Non-pigmented ciliary epithelial cell (primary cell): ENCODE measurements around the gene GLI3.

Source experiments
- DNase-seq: peaks from one replicate; pipeline ENCODE4 v3.0.0-alpha.2; 2010; ENCODE audit warnings: low read depth

The GLI3 gene

DNA sequence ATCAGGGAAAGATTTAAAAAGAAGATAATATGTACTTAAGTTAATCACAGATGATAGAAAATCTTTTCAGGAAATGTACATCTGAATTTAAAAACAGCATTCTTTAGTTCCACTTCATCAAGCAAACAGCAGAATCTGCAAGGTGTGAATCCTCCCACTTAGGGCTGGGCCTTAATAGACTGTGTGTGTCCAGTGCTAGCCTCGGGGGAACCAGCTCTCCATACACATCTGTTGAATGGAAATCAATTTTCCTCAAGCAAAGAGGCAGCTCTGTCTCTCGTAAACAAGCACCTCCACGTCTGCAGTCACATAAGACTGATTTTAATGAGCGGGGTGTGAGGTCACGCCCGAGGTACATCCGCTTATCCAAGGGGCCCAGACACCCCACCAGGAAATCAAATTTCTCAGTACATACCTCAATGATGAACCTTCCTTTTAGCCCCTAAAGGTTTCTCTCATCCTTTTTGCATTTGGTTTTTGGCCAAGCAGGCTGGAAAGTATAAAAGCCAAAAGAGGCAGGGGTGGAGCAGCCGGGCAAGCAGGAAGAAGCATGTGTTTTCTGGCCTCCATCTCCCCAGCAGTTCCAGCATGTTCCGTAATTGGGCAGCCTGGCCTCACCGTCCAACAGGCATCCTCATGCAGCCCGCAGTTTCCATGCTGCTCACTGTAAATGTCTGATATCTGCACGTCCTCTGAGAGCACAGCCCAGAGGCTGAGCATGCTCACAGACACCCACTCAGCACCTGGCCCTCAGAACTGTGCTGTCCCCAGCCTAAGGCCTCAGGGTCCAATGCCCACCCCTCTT, 131.3 kb downstream of the GLI3 start:
- DNase-seq = no peak

DNA sequence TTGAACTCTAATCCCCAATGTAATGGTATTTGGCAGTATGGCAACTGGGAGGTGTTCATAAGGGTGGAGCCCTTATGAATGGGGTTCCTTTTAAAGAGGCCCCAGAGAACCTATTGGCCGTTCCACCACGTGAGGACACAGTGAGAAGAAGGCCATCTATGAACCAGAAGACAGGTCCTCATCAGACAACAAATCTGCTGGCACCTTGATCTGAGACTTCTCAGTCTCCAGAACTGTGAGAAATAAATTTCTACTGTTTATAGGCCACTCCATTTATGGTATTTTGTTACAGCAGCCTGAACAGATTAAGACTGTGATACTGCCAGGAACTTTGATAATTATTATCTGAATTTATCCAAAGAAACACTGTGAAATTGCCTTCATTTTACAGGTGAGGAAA, 132.3 kb downstream of the GLI3 start:
- no peak for DNase-seq

DNA sequence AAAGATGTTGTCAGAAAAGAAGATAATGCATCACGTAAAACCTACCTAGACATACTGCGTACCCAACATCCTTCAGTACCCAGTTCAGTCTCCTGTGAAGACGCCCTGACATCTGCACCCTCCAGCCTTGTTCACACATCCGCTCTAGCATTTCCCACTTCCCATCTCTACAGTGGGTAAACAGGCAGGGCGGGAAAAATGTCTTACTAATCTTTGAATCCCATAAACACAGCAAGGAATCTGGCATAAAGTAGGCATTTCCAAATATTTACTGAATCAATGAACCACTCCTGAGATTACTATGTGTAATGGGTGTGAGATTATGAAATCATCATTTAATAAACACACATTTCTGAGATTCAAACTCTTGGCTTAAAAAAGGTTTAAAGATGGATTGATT, 132.8 kb downstream of the GLI3 start:
- DNase-seq = no peak

GRCh38 chr7:42103456-42103855, 133.6 kb downstream of the GLI3 start:
- DNase-seq = no peak

- no peak for DNase-seq
Observed at GRCh38 chr7:42103020-42103419, 134.0 kb downstream of the GLI3 start.

GRCh38 chr7:42102301-42102700, 134.7 kb downstream of the GLI3 start:
- no peak for DNase-seq

- no peak for DNase-seq
Observed at GRCh38 chr7:42100156-42100508, 136.9 kb downstream of the GLI3 start.

GRCh38 chr7:42099470-42100155, 137.4 kb downstream of the GLI3 start:
- no peak for DNase-seq

DNA sequence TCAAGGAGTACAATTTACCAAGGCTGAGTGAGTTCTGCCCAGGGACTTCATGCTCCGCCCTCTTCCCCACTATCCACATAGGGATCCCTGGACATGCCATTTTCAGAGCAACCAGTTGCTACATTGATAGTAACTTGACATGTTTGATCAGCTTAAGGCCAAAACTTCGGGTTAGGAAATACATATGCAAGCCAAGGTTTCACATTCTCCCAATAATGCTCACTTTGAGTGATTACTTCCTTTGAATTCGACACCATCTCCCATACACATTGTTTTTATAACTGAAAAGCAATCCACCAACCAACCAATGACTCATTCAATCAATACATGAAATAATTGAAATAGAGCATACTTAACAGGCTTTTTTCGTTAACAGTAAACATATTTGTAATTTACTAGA, 137.9 kb downstream of the GLI3 start:
- no peak for DNase-seq

GRCh38 chr7:42097752-42098151, 139.3 kb downstream of the GLI3 start:
- DNase-seq = peak; percentile 83

- no peak for DNase-seq
Observed at GRCh38 chr7:42096681-42097561, 140.1 kb downstream of the GLI3 start.

GRCh38 chr7:42096268-42096667, 140.7 kb downstream of the GLI3 start:
- DNase-seq = no peak

DNA sequence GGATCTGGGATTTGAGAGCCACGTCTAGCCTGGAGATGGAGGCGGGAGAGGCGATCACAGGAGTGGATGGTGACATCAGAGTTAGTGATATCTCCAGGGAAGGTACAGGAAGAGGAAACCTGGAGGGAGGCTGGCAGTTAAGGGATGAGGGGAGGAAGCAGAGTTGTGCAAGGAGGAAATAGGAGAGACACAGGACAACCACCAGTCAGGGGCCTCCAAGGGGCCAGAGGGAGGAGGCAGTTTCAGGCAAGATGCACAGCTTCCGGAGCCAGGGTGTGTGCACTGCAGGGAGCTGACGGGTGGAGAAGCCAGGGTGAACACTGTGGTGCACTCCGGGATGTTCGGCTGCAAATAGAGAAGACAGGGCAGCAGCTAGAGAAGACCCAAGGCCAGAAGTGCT, 141.2 kb downstream of the GLI3 start:
- no peak for DNase-seq

- DNase-seq = no peak
Observed at GRCh38 chr7:42093349-42093905, 143.6 kb downstream of the GLI3 start.

DNA sequence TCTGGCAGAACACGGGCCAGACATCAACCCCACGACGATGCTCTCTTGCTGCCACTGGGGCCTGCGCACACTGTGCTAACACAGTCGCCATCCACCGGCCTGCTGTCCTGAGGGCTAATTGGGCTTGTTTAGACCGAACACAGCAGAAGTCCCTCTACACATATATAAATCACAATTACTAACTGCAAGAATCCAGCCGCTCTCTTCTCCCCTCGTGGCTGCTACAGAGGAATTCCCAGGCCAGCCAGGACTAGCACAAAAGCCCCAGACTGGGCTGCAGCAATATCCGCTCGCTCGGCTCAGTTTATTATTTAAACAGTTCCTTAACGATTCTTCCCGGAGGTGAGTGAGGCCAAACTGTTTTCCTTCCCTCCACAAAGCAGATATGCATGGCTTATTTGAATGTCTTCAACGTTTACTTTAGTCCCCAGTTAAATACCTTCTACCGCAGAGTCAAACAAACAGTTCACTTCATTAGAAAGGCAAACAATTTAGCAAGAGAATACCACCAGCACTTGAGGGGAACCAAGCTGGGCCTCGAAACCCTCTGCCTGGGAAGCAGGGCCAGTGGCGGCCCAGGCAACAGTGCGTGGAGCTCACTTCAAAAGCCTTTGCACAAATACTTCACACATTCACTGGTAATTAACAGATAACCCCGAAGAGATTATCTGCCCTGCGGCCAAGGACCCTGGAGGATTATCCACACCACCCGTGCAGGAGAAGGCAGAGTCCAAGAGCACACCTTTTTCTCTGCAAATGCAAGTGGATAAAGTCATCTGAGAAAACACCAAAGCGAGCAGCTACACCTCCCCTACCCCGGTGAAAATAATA, 145.3 kb downstream of the GLI3 start:
- DNase-seq = no peak

GRCh38 chr7:42090806-42091205, 146.2 kb downstream of the GLI3 start:
- no peak for DNase-seq

DNA sequence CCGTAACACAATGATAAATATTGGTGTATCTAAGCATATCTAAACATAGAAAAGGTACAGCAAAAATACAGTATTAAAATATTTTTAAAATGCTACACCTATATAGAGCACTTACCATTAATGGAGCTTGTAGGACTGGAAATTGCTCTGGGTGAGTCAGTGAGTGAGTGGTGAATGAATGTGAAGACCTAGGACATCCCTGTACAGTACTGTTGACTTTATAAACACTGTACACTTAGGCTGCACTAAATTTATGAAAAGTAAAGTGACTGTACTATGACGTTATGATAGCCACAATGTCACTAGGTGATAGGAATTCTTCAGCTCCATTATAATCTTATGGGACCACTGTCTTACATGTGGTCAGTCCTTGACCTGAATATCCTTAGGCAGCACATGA, 147.0 kb downstream of the GLI3 start:
- DNase-seq = no peak

- no peak for DNase-seq
Observed at GRCh38 chr7:42087616-42088015, 149.4 kb downstream of the GLI3 start.

DNA sequence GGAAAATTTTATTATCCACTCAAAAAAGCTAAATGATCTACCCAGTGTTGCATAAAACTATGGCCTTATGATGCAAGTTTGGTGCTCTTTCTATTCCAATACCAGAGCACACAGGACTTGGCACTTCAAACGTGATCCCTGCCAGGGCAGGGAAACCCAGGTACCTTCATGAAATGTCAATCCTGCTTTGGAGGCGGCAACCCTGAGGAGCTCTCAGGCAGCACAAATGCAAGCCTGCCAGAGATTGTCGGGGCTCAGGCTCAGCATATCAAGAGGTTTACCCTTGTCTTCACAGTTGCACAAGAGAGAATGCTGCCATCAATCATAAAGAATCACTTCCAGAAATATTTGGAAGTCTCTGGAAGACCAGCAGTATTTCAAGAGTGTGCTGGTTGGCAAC, 151.5 kb downstream of the GLI3 start:
- DNase-seq = no peak

GRCh38 chr7:42084263-42084662, 152.7 kb downstream of the GLI3 start:
- no peak for DNase-seq

- no peak for DNase-seq
Observed at GRCh38 chr7:42083284-42083683, 153.7 kb downstream of the GLI3 start.

GRCh38 chr7:42082144-42082543, 154.9 kb downstream of the GLI3 start:
- DNase-seq = peak; percentile 63
